Medulla oblongata (tissue), 1 donor: ENCODE measurements around the gene PLEKHM2.
"Not testable (repeated sequence)": the region's sequence is repeated elsewhere in the genome, so short reads cannot be mapped to it uniquely, and the experiment has no call there.

Experiments used
- DNase-seq: peaks from one replicate; pipeline ENCODE4 v3.0.0-alpha.2; 2015; ENCODE audit errors: extremely low spot score

PLEKHM2 gene

DNA sequence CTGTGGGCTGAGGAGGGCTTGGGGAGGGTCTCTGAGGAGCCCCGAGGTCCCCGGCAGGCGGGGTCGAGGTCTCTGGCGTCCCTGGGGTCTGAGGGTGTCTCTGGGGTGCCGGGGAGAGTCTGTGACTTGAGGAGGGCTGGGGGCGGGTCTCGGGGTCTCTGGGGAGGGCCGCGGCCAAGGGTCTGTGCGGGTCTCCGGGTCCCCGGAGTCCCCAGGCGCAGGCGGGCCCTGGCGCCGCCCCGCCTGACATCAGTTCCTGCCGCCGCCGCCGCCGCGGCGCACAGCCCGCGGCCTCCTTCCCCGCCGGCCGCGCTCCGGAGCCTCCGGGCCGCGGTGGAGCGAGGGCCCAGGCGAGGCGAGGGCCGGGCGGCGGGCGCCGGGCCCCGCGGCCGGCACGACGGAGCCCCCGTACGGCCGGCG is at the start of gene PLEKHM2:
PLEKHM2 (plus strand) TSS at position 279 of the 420 bp plus-strand sequence. CDS start 239 bp downstream, outside the sequence.
- no peak for DNase-seq

DNA sequence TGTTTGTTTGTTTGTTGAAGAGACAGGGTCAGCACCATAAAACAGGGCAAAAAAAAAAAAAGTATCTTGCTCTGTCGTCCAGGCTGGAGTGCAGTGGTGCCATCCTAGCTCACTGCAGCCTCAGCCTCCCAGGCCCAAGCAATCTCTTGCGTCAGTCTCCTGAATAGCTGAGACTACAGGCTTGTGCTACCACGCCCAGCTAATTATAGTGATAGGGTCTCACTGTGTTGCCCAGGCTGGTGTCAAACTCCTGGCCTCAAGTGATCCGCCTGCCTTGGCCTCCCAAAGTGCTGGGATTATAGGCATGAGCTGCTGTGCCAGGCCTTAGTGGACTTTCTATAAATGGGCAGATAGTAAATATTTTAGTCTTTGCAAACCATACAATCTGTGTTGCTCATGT is 47.7 kb upstream of the PLEKHM2 start:
- no peak for DNase-seq

- DNase-seq = no peak
These were observed 46.3 kb upstream of the PLEKHM2 start for GRCh38 chr1:15637826-15638225.

DNA sequence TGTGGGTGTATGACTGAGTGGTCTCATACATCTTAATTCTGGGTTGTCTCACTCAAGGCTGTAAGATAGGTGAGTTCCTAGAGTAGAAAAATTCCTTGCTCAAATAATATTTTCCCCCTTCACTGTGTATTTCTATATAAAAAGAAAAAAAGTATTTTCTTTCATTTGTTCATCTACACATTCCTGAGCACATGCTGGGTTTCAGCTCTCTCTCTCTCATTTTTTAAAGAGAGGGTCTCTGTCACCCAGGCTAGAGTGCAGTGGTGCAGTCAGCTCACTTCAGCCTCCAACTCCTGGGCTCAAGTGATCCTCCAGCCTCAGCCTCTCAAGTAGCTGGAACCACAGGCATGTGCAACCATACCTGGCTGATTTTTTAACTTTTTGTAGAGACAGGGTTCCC is 44.9 kb upstream of the PLEKHM2 start:
- no peak for DNase-seq

GRCh38 chr1:15639931-15640330 is 44.2 kb upstream of the PLEKHM2 start:
- no peak for DNase-seq

GRCh38 chr1:15640667-15641066 is 43.5 kb upstream of the PLEKHM2 start:
- no peak for DNase-seq

DNA sequence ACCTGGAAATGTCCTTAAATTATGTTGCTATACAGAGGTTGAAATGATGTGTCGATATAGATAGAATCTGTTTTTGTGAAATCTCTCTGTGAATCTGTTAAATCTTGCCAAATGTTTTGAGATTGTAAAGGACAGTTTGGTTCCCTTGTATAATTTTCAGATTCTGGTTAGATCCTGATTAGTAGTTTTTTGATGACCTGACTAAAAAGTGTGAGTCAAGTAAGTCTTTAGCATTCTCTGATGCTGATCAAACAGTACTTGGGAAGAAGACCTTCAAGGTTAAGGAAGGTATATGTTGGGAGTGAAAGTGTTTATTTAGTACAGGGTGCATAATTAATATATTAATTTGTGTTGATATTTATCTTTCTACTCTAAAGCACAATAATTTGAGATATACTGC is 34.2 kb upstream of the PLEKHM2 start:
- DNase-seq = no peak

DNA sequence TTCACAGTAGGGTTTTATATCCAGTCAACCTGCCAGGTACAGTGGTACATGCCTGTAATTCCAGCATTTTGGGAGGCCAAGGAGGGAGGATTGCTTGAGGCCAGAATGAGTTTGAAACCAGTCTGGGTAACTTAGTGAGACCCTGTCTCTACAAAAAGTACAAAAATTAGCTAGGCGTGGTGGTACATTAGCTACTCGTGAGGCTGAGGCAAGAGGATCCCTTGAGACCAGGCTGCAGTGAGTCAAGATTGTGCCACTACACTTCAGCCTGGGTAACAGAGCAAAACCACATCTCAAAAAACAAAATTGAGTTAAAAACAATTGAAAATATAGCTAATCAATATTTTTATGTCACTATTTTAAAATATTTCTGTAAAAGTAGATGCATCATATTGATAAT is 33.7 kb upstream of the PLEKHM2 start:
- DNase-seq = no peak

- not testable (repeated sequence) for DNase-seq
These were observed 32.0 kb upstream of the PLEKHM2 start for GRCh38 chr1:15652130-15652529.

- DNase-seq = no peak
These were observed 29.9 kb upstream of the PLEKHM2 start for GRCh38 chr1:15654091-15654690.

DNA sequence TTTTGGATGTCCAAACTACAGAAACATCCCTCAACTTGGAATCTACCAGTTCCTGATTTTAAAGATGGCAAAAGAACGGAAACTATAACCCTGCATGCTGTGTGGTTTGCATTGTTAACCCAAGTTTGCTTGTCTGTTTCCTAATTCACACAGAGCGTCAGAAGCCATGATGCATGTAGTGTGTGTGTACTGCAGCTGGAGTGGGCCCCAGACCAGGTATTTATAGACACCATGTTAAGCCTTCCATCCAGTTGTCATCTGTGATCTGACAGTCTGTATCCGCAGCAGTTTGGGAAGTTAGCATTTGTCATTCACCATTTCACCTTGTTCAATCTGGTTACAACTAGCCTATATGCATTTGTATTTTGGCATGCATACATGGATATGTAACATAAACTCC is 27.7 kb upstream of the PLEKHM2 start:
- DNase-seq = no peak

DNA sequence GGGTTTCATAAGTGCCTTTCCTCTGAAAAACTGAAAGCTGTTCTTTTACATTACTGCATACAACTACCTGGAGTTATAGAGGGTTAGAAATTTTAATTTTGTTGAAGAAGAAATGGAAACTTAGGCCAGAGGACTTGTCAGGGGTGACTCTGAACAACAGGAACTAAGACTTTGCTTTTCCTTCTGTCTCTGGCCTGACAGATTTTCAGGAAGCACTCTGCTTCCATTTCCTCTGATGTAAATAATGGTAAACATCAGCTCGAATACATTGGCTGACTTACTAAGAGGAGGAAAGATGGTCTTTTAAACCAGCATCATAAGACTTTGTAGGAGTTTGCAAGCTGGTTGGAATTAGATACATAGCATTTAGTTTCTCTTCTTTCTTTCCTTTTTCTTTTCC is 27.1 kb upstream of the PLEKHM2 start:
- no peak for DNase-seq

- DNase-seq = no peak
These were observed 24.0 kb upstream of the PLEKHM2 start for GRCh38 chr1:15660151-15660550.

DNA sequence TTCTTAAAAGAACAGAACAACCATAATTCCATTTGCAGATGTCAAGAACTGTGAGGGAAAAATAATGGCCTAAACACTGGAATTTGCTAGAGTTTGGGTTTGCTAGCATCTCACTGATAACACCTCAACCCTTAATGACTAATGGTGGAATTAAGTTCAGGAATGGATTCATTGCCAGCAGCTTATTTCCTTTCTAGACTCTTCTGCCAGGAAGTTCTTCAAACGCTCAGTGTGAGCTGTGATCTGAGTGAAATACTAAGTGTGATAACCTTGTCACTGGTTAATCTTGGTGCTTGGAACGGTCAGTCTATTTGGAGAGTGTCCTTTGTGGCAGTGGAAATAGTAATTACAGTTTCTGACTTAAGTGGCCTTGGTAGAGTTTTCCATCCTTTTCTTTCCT is 21.6 kb upstream of the PLEKHM2 start:
- DNase-seq = no peak

GRCh38 chr1:15663925-15664324 is 20.2 kb upstream of the PLEKHM2 start:
- no peak for DNase-seq

DNA sequence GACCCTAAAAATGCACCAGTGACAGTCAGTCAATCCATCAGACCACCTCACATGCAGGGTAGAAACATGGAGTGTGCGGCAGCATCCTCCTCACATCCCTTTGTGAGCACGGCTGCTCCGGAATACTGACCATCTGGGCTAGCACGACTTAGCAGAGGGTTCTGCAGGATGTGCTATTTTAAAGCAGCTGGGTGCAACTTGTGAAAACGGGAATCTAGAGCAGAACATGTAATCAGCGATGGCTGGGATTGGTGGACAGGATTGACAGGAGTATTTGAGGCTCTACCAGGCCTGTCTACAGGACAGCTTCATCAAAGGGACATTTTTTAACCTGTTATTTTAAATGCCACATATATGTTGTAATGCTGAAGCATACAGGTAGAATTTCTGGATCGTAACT is 16.8 kb upstream of the PLEKHM2 start:
- no peak for DNase-seq

DNA sequence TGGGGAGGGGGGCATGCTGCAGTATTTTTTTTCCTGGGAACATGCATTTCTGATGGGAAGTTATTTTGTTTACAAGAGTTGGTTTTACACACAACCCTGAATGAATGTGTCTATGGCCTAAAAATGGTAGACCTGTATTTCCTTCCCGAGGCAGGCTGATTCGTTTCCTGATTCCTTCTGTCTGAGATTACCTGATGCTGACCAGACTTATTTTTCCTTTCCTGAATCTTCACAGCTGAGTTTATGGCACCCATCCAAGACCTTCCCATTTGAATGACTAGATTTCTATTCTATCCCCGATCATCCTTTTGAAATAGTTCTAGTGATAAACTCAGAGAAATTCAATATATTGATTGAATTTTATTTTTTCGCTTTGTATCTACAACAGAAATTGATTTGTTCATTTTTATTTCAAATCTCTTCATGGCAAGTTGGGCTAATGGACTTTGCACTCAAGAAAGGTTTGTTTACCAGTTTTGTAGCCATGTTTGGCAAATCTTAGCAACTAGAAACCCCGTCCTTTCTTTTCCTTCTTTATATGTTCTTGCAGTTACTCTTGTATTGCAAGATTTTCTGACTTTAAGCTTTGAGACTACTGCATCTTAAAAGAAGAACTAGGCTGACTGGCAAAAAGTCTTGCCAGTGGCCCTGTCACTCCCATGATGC is 15.9 kb upstream of the PLEKHM2 start:
- no peak for DNase-seq

- DNase-seq = no peak
These were observed 15.0 kb upstream of the PLEKHM2 start for GRCh38 chr1:15669074-15669473.

- DNase-seq = no peak
These were observed 14.3 kb upstream of the PLEKHM2 start for GRCh38 chr1:15669864-15670263.

GRCh38 chr1:15671430-15671829 is 12.7 kb upstream of the PLEKHM2 start:
- no peak for DNase-seq

DNA sequence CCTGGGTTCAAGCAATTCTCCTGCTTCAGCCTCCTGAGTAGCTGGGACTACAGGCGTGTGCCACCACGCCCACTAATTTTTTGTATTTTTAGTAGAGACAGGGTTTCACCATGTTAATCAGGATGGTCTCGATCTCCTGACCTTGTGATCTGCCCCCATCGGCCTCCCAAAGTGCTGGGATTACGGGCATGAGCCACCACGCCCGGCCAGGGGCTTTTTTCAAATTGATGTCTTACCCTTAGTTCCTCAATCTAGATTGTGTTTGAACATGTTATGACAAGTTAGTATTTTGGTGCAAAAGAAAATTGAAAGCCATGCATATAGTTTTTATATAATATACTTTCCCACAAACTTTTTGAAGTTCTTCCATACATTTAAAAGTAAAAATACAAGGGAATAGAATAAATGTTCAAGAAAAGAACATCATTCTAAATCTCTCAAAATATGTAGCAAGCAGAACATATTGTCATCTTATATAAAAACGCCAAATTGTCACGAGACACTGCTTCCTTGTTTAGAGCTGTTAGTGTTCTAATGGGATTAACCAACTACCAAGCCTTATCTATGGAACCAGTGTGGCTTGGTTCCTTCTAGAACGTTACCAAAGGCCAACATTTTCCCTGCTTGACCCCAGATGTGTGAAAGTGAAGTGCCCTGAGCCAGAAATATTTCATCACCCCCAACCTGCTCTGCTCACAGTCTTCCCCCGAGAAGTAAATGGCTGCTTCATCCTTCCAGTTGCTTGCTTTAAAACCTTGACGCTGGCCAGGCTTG is 9.5 kb upstream of the PLEKHM2 start:
- DNase-seq = no peak

DNA sequence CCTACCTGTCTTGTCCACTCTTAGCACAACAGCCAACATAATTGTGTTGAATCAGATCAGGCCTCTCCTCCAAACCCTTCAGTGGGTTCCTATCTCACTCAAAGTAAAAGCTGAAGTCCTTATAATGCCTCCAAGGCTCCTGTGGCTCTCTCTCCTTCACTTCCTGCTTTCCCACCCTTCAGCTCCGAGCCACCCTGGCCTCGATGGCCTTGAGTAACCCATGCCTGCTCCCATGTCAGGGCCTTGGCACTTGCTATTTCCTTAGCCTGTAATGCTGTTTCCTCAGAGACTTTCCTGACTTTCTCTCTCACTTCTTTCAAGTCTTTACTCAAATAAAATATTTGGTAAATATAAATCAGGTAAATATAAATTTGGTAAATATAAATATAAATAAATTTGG is 8.1 kb upstream of the PLEKHM2 start:
- DNase-seq = no peak
